NCI-H748 treated with DMSO at 0.1 percent for 48 hours (cell line): ENCODE data around the gene LSM14A.

ENCODE experiments used
- DNase-seq: peaks from one replicate; lab custom pipeline; 2025; lab: John Stamatoyannopoulos, UW

The LSM14A gene

GRCh38 chr19:34254698-34255432 is 82.6 kb downstream of the LSM14A start:
- DNase-seq, result no peak

- DNase-seq, result no peak
Observed at GRCh38 chr19:34255546-34255945, 83.2 kb downstream of the LSM14A start.

GRCh38 chr19:34256835-34257558 is 84.7 kb downstream of the LSM14A start:
- DNase-seq, result no peak

GRCh38 chr19:34257559-34257924 is 85.2 kb downstream of the LSM14A start:
- no peak for DNase-seq

GRCh38 chr19:34259367-34260095 is 87.2 kb downstream of the LSM14A start:
- no peak for DNase-seq

- no peak for DNase-seq
Observed at GRCh38 chr19:34260771-34261173, 88.5 kb downstream of the LSM14A start.

- DNase-seq, result no peak
Observed at GRCh38 chr19:34261334-34262109, 89.2 kb downstream of the LSM14A start.

GRCh38 chr19:34263745-34264237 is 91.5 kb downstream of the LSM14A start:
- no peak for DNase-seq

- DNase-seq, result no peak
Observed at GRCh38 chr19:34265221-34265650, 92.9 kb downstream of the LSM14A start.

- DNase-seq, result no peak
Observed at GRCh38 chr19:34269081-34269480, 96.8 kb downstream of the LSM14A start.

GRCh38 chr19:34269489-34269888 is 97.2 kb downstream of the LSM14A start:
- DNase-seq, result no peak

- no peak for DNase-seq
Observed at GRCh38 chr19:34269968-34270621, 97.8 kb downstream of the LSM14A start.

GRCh38 chr19:34273121-34273520 is 100.8 kb downstream of the LSM14A start:
- no peak for DNase-seq

- no peak for DNase-seq
Observed at GRCh38 chr19:34274284-34274826, 102.1 kb downstream of the LSM14A start.

GRCh38 chr19:34274827-34275625 is 102.7 kb downstream of the LSM14A start:
- DNase-seq, result no peak

- DNase-seq, result no peak
Observed at GRCh38 chr19:34275705-34276104, 103.4 kb downstream of the LSM14A start.

GRCh38 chr19:34276614-34277013 is 104.3 kb downstream of the LSM14A start:
- no peak for DNase-seq

- DNase-seq, result no peak
Observed at GRCh38 chr19:34277244-34277643, 104.9 kb downstream of the LSM14A start.

GRCh38 chr19:34278783-34279182 is 106.5 kb downstream of the LSM14A start:
- no peak for DNase-seq
